ENCODE measurements around the gene PIAS2.

The PIAS2 gene

DNA sequence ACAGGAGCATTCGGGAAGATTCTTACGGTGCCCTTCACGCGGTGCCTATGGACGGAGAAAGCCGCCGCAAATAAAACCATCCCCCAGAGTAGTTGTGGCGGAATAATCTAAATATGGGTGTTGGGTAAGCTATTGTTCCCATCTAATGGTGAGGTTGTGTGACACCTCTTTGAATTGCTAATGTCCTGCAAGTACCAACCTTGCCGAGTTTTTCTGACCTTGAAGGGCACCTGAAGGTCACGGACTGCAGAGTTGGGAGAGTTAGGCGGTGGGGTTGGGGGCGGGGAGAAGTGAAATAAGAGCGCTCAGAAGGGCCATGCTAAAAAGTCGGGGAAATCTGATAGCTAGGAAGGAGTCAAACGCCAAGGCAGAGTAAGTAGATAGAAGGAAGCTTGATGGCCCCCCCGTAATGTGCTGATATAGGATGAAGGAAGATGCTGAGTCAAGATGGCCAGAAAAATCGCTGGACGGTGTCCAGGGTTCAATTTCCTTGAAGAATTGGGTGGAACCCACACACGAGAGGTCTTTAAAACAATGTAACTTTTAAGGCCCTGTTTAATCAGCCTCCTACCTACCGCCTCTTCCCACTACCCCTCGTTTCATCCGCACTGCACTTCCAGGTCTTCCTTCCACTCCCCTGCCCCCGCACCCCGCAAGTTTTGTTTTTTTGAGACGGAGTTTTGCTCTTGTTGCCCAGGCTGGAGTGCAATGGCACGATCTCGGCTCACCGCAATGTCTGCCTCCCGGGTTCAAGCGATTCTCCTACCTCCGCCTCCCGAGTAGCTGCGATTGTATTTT lies 695 bp upstream of the PIAS2 start:
- no peak for DNase-seq (ENCODE audit: low spot score in 2 of 2)
- Mint-ChIP-seq H3K9me3 (no peaks in the 10 kb centered on the region), H3K36me3 (no peaks in the 10 kb centered on the region)

GRCh38 chr18:46916551-46917107 lies 678 bp downstream of the PIAS2 start:
- DNase-seq (ENCODE audit: low spot score in 2 of 2): peak in 1 of 2 donors; percentile 71
- ATAC-seq: peak; percentile 63
- H3K4me3 Mint-ChIP-seq: peak overlapping the region; percentile 72
- peak overlapping the region; percentile 82 for H3K27ac Mint-ChIP-seq
- no peaks in the 10 kb centered on the region for H3K9me3 Mint-ChIP-seq
- no peaks in the 10 kb centered on the region for H3K36me3 Mint-ChIP-seq
- peaks cover 32% of the 10 kb centered on the region for H3K4me1 Mint-ChIP-seq

More for the DNA sequence above, 695 bp upstream of the PIAS2 start:
- peak; percentile 11 for ATAC-seq
- H3K4me1 Mint-ChIP-seq: peaks cover 32% of the 10 kb centered on the region
- peak overlapping the region; percentile 72 for H3K4me3 Mint-ChIP-seq
- H3K27ac Mint-ChIP-seq: peak overlapping the region; percentile 82

DNA sequence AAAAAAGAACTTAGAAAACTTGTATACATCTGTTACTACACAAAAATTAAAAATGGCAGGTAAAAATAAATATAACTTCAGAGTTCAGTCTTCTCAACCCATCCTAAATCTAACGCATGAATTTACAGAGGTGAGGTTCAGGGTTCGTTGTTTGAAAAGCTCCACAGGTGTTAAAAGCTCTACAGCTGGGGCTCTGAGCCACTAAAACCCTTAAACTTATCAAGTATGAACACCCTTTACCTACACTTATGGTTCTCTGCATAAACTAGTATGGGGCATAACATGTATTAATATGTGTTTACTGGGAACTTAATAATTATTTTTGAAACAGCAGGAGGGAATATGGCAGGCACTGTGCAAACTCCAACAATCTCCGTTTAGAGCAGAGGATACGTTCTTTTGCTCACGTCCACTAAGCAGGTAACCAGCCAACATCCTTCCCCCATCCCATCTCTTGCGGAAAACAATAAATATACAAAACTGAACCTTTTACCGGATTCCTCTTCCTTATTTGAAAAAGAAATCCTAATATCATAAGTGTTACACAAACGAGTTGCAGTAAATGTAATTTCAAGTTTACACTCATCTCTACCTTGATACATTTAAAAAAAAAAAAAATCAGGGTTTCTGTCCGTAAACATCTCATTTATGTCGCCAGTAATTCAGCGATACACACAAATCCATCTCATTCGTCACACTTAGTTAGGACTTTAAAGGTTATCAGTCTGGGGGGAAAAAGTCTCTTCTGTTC lies 1.3 kb downstream of the PIAS2 start:
- Mint-ChIP-seq H3K36me3 (no peaks in the 10 kb centered on the region), H3K4me1 (peaks cover 32% of the 10 kb centered on the region)

DNA sequence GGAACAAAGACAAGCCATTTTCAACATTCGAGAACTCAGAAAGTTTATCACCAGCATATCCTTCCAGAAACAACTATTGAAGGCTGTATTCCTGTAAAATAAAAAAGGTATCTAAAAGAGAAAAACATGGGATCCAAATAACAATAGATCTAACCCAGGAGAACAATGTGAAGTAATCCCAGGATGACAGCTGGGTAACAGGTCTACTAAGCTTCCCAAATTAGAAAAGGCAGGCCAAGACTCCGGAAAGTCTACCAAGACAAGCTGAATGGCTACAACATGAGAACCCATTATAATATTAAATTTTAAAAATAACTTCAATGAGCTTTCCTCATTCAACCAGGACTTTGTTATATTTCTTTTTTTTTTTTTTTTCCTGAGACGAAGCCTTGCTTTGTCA lies 6.5 kb downstream of the PIAS2 start:
- no peak for DNase-seq (ENCODE audit: low spot score in 2 of 2)
- Mint-ChIP-seq H3K4me3 (no peak overlapping the region), H3K36me3 (no peaks in the 10 kb centered on the region), H3K4me1 (peaks cover 25% of the 10 kb centered on the region), H3K9me3 (no peaks in the 10 kb centered on the region), H3K27ac (no peak overlapping the region)
- ATAC-seq: no peak

More for the DNA sequence above, 1.3 kb downstream of the PIAS2 start:
- Mint-ChIP-seq H3K9me3 (no peaks in the 10 kb centered on the region), H3K27ac (peak overlapping the region; percentile 82), H3K4me3 (peak overlapping the region; percentile 72)
- ATAC-seq (no peak), DNase-seq (ENCODE audit: low spot score in 2 of 2) (no peak)

DNA sequence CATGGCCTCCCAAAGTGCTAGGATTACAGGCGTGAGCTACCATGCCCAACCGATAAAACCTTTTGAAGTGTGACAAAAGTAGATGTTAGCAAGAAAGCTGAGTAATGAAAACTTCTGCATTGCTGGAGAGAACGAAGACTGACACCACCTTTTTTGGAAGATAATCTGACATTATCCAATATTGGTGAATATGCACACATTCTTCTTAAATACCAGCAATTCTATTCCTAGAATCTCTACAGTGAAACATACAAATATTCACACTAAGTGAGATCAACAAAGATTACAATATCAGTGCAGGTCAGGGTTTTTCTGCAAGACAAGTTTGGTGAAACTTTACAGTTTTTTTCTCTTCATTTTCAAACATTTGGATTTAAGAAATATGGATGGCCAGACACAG lies 7.8 kb downstream of the PIAS2 start:
- Mint-ChIP-seq H3K27ac (no peak overlapping the region), H3K4me1 (peaks cover 22% of the 10 kb centered on the region), H3K9me3 (no peaks in the 10 kb centered on the region), H3K4me3 (no peak overlapping the region), H3K36me3 (no peaks in the 10 kb centered on the region)
- DNase-seq (ENCODE audit: low spot score in 2 of 2): no peak
- ATAC-seq: no peak

GRCh38 chr18:46903406-46903805 lies 13.9 kb downstream of the PIAS2 start:
- no peaks in the 10 kb centered on the region for H3K9me3 Mint-ChIP-seq
- no peak overlapping the region for H3K27ac Mint-ChIP-seq
- ATAC-seq (no peak), DNase-seq (ENCODE audit: low spot score in 2 of 2) (no peak)
- no peak overlapping the region for H3K4me3 Mint-ChIP-seq
- peaks cover 18% of the 10 kb centered on the region for H3K36me3 Mint-ChIP-seq
- H3K4me1 Mint-ChIP-seq: peaks cover 19% of the 10 kb centered on the region

DNA sequence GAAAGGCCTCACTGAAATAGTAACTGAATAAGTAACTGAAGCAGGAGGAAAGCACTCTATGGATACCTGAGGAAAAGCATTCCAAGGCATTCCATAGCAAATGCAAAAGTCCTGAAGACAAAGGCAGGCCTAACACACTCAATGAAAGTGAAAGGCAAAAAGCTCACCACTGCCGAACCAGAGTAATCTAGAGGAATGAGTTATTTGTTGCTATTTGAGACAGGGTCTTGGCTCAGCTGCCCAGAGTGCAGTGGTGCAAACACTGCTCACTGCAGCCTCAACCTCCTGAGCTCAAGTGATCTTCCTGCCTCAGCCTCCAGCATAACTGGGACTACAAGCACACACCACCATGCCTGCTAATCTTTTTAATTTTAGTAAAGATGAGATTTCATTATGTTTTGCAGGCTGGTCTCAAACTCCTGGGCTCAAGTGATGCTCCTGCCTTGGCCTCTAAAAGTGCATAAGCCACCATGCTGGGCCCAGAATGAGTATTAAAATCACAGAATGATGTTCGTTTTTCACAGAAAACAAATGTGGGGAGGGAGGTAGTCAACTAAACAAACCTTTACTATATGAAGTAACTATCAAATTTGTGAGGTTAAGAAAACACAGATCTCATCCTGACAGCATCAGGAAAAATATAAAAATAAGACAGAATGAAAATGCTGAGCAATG lies 17.9 kb downstream of the PIAS2 start:
- ATAC-seq (peak; percentile 72), DNase-seq (ENCODE audit: low spot score in 2 of 2) (peak in 1 of 2 donors; percentile 51)
- no peaks in the 10 kb centered on the region for H3K9me3 Mint-ChIP-seq
- peaks cover 18% of the 10 kb centered on the region for H3K36me3 Mint-ChIP-seq
- peaks cover 6% of the 10 kb centered on the region for H3K4me1 Mint-ChIP-seq
- no peak overlapping the region for H3K4me3 Mint-ChIP-seq
- no peak overlapping the region for H3K27ac Mint-ChIP-seq

GRCh38 chr18:46894124-46894523 lies 23.2 kb downstream of the PIAS2 start:
- H3K9me3 Mint-ChIP-seq: peaks cover 4% of the 10 kb centered on the region
- ATAC-seq (no peak), DNase-seq (ENCODE audit: low spot score in 2 of 2) (no peak)
- peaks cover 22% of the 10 kb centered on the region for H3K36me3 Mint-ChIP-seq
- H3K4me3 Mint-ChIP-seq: no peak overlapping the region
- H3K4me1 Mint-ChIP-seq: peaks cover 28% of the 10 kb centered on the region
- H3K27ac Mint-ChIP-seq: peak overlapping the region; percentile 37

- no peak overlapping the region for H3K4me3 Mint-ChIP-seq
- ATAC-seq (no peak), DNase-seq (ENCODE audit: low spot score in 2 of 2) (no peak)
- H3K4me1 Mint-ChIP-seq: peaks cover 28% of the 10 kb centered on the region
- H3K9me3 Mint-ChIP-seq: peaks cover 4% of the 10 kb centered on the region
- no peak overlapping the region for H3K27ac Mint-ChIP-seq
- peaks cover 29% of the 10 kb centered on the region for H3K36me3 Mint-ChIP-seq
These were observed 23.9 kb downstream of the PIAS2 start for GRCh38 chr18:46893360-46893759.

GRCh38 chr18:46892842-46893241 lies 24.5 kb downstream of the PIAS2 start:
- Mint-ChIP-seq H3K27ac (no peak overlapping the region), H3K4me3 (no peak overlapping the region), H3K9me3 (peaks cover 4% of the 10 kb centered on the region), H3K4me1 (peaks cover 28% of the 10 kb centered on the region), H3K36me3 (peaks cover 34% of the 10 kb centered on the region)
- no peak for DNase-seq (ENCODE audit: low spot score in 2 of 2)
- ATAC-seq: peak; percentile 37

GRCh38 chr18:46891742-46892214 lies 25.5 kb downstream of the PIAS2 start:
- H3K36me3 Mint-ChIP-seq: peaks cover 39% of the 10 kb centered on the region
- H3K27ac Mint-ChIP-seq: no peak overlapping the region
- peak; percentile 75 for ATAC-seq
- DNase-seq (ENCODE audit: low spot score in 2 of 2): peak in 1 of 2 donors; percentile 49
- peaks cover 28% of the 10 kb centered on the region for H3K4me1 Mint-ChIP-seq
- peaks cover 4% of the 10 kb centered on the region for H3K9me3 Mint-ChIP-seq
- no peak overlapping the region for H3K4me3 Mint-ChIP-seq

DNA sequence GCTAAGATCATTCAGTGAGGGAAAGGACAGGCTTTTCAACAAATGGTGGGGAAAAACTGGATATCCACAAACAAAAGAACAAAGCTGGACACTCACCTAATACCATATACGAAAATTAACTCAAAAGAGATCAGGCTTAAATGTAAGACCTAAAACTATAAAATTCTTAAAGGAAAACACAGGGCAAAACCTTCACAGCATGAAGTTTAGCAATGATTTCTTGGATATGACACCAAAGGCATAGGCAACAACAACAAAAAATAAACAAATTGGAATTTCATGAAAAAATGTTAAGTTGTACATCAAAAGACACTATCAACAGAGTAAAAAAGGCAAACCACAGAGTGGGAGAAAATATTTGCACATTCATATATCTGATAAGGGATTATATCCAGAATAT lies 28.3 kb downstream of the PIAS2 start:
- Mint-ChIP-seq H3K9me3 (peaks cover 4% of the 10 kb centered on the region), H3K4me3 (no peak overlapping the region), H3K36me3 (peaks cover 34% of the 10 kb centered on the region), H3K27ac (no peak overlapping the region), H3K4me1 (peaks cover 24% of the 10 kb centered on the region)
- DNase-seq (ENCODE audit: low spot score in 2 of 2) (no peak), ATAC-seq (no peak)

DNA sequence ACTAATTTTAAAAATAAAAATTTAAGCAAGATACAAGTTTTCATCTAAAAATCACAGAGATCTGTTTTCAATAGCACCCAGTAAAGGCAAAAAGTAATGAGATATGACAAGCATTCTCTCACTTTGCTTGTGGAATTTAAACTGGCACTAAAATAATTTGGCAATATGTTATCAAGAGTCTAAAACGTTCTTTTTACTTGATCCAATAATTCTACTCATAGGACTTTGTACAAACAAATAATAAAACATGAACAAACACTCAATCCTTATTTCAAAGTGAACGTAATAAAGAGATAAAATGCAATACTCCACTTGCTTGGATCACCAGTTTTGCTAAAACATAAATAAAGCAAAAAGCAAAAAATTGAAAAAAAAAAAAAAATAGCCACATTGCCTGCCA lies 30.4 kb downstream of the PIAS2 start:
- H3K36me3 Mint-ChIP-seq: peaks cover 34% of the 10 kb centered on the region
- H3K4me1 Mint-ChIP-seq: peaks cover 7% of the 10 kb centered on the region
- H3K9me3 Mint-ChIP-seq: peaks cover 4% of the 10 kb centered on the region
- ATAC-seq: no peak
- no peak for DNase-seq (ENCODE audit: low spot score in 2 of 2)
- no peak overlapping the region for H3K4me3 Mint-ChIP-seq
- no peak overlapping the region for H3K27ac Mint-ChIP-seq

- H3K4me1 Mint-ChIP-seq: peaks cover 6% of the 10 kb centered on the region
- peaks cover 8% of the 10 kb centered on the region for H3K36me3 Mint-ChIP-seq
- peaks cover 4% of the 10 kb centered on the region for H3K9me3 Mint-ChIP-seq
- no peak overlapping the region for H3K4me3 Mint-ChIP-seq
- H3K27ac Mint-ChIP-seq: no peak overlapping the region
- DNase-seq (ENCODE audit: low spot score in 2 of 2) (no peak), ATAC-seq (no peak)
These were observed 34.1 kb downstream of the PIAS2 start for GRCh38 chr18:46883180-46883579.
